GM10266 (cell line): Measurements from ENCODE around the gene ACTR5.

ENCODE experiments used
- DNase-seq: peaks from one replicate; pipeline ENCODE4 v3.0.0; 2012; ENCODE audit errors: extremely low spot score
- CTCF ChIP-seq: IDR thresholded peaks from 2 replicates; pipeline ENCODE4 v1.5.1; 2012; ENCODE audit warnings: mild to moderate bottlenecking, low read depth; ENCODE audit not compliant: control insufficient read depth, insufficient read depth; ENCODE audit errors: missing control alignments

Gene ACTR5

GRCh38 chr20:38757145-38757775 lies 9.0 kb downstream of the ACTR5 start:
- no peak for TF ChIP-seq CTCF
- DNase-seq: no peak

- TF ChIP-seq CTCF: no peak
Observed at GRCh38 chr20:38759106-38759505, 10.8 kb downstream of the ACTR5 start.

GRCh38 chr20:38760978-38761377 lies 12.7 kb downstream of the ACTR5 start:
- no peak for TF ChIP-seq CTCF
- no peak for DNase-seq

More at GRCh38 chr20:38759106-38759505, 10.8 kb downstream of the ACTR5 start:
- DNase-seq: no peak

- no peak for TF ChIP-seq CTCF
- no peak for DNase-seq
Observed at GRCh38 chr20:38762174-38762573, 13.9 kb downstream of the ACTR5 start.

- TF ChIP-seq CTCF: no peak
- DNase-seq: no peak
Observed at GRCh38 chr20:38763616-38764015, 15.4 kb downstream of the ACTR5 start.

GRCh38 chr20:38764567-38765318 lies 16.5 kb downstream of the ACTR5 start:
- no peak for TF ChIP-seq CTCF
- no peak for DNase-seq

GRCh38 chr20:38766071-38766470 lies 17.8 kb downstream of the ACTR5 start:
- no peak for TF ChIP-seq CTCF
- no peak for DNase-seq
